HCT116 (cell line): ENCODE data around the gene OR6C70.

Experiments
- CTCF ChIP-seq, 3 experiments: fragments of 200-600 bp in 1 of 3; sonication (generic) in 1 of 3; IDR thresholded peaks in 2 of 3; conservative IDR thresholded peaks in 1 of 3; 2 replicates each; pipeline ENCODE4 v1.5.1; 2012 to 2017; ENCODE audit warnings: low read depth in 2 of 3, low read length in 2 of 3, antibody characterized with exemption in 1 of 3, borderline replicate concordance in 1 of 3, control low read depth in 1 of 3, mild to moderate bottlenecking in 1 of 3, mixed read lengths in 1 of 3, mixed run types in 1 of 3, moderate library complexity in 1 of 3; ENCODE audit not compliant: insufficient read depth in 1 of 3
- EZH2 ChIP-seq: fragments of 200-600 bp; sonication (generic); IDR thresholded peaks from 2 replicates; pipeline ENCODE4 v1.6.1; 2017; ENCODE audit warnings: antibody characterized with exemption, mixed run types
- POLR2A ChIP-seq: IDR thresholded peaks from 2 replicates; pipeline ENCODE4 v1.7.0; 2011; ENCODE audit warnings: borderline replicate concordance; ENCODE audit not compliant: insufficient read depth, insufficient read length; ENCODE audit errors: extremely low read depth
- POLR2AphosphoS5 ChIP-seq: IDR thresholded peaks from 2 replicates; pipeline ENCODE4 v1.6.1; 2011; ENCODE audit warnings: mild to moderate bottlenecking, low read depth, low read length, moderate library complexity
- RAD21 ChIP-seq: IDR thresholded peaks from 2 replicates; pipeline ENCODE4 v1.6.1; 2012; ENCODE audit warnings: low read depth, mild to moderate bottlenecking
- REST ChIP-seq: IDR thresholded peaks from 2 replicates; pipeline ENCODE4 v1.6.1; 2012; ENCODE audit warnings: low read depth
- SP1 ChIP-seq: IDR thresholded peaks from 2 replicates; pipeline ENCODE4 v1.6.1; 2012; ENCODE audit warnings: low read depth
- TCF7L2 ChIP-seq: IDR thresholded peaks from 2 replicates; pipeline ENCODE4 v1.7.0; 2011; ENCODE audit warnings: borderline replicate concordance, inconsistent platforms; ENCODE audit not compliant: insufficient read depth, insufficient read length; ENCODE audit errors: extremely low read depth
- ZNF274 ChIP-seq: fragments of 200-500 bp; sonication (Bioruptor generic); IDR thresholded peaks from 2 replicates; pipeline ENCODE4 v1.6.1; 2014; ENCODE audit warnings: mild to moderate bottlenecking, low read depth, low read length, inconsistent platforms

GRCh38 chr12:55499231-55499630 lies 29.3 kb upstream of the OR6C70 start:
- TF ChIP-seq CTCF (IDR thresholded peaks at IDR 0.05 in 2 of 3, conservative IDR thresholded peaks at IDR 0.05 in 1 of 3; ENCODE audit: borderline replicate concordance in 1 of 3, insufficient read depth in 1 of 3, low read depth in 2 of 3, low read length in 2 of 3) (no peak), POLR2AphosphoS5 (no peak), RAD21 (no peak), REST (no peak), TCF7L2 (no peak), POLR2A (no peak), EZH2 (no peak), SP1 (no peak), ZNF274 (no peak)
